Lung microvascular endothelial cell (primary cell): ENCODE results near the gene RAB6A. TPM values are rescaled to one million over a fixed set of nuclear protein-coding genes. Genes with fewer than 3 reads are reported as not detected.

ENCODE experiments used
- DNase-seq, 2 donors: peaks; one replicate each; pipeline versions ENCODE4 v3.0.0 to v3.0.0-alpha.2; 2010; ENCODE audit warnings: low read depth in 2 of 2
- total RNA-seq: library from RNA; depleted of rRNA; stranded (reverse); fragments of >200 nt; gene quantifications from 2 replicates; pipeline ENCODE4 v1.2.1, GENCODE V29; 2014

The RAB6A gene
- total RNA-seq, 1 donor from 2014 or later = 101 TPM

- peak; percentile 68 to 83 for DNase-seq
Measured at GRCh38 chr11:73625696-73626318, 135.1 kb downstream of the RAB6A start.

Other genes starting within 250 kb of the RAB6A start
- 7.6 and 9.7 TPM in 2 replicates for gene FAM168A, start 163.0 kb downstream of the RAB6A start, total RNA-seq
- 0.22 and 0.40 TPM in 2 replicates for gene PLEKHB1, start 114.5 kb downstream of the RAB6A start, total RNA-seq
- 26.0 and 33.1 TPM in 2 replicates for gene MRPL48, start 26.8 kb upstream of the RAB6A start, total RNA-seq
- gene COA4, start 115.8 kb upstream of the RAB6A start, total RNA-seq = 42.9 and 59.1 TPM in 2 replicates
- 2.2 and 2.8 TPM in 2 replicates for gene PAAF1, start 115.9 kb upstream of the RAB6A start, total RNA-seq
- gene DNAJB13, start 190.0 kb upstream of the RAB6A start, total RNA-seq = not detected in 2 replicates
- gene UCP2, start 221.8 kb upstream of the RAB6A start, total RNA-seq = 2.2 and 6.5 TPM in 2 replicates
- 0.22 and 0.40 TPM in 2 replicates for gene UCP3, start 248.0 kb upstream of the RAB6A start, total RNA-seq